HG03135 (cell line): ENCODE results near the gene C1QTNF12.

Experiments used
- ATAC-seq: cut with Tn5 transposase; IDR thresholded peaks from one replicate; pipeline ENCODE4 v1.9.1; 2021; ENCODE audit warnings: mild to moderate bottlenecking, moderate library complexity; ENCODE audit not compliant: unreplicated experiment

C1QTNF12 gene

DNA sequence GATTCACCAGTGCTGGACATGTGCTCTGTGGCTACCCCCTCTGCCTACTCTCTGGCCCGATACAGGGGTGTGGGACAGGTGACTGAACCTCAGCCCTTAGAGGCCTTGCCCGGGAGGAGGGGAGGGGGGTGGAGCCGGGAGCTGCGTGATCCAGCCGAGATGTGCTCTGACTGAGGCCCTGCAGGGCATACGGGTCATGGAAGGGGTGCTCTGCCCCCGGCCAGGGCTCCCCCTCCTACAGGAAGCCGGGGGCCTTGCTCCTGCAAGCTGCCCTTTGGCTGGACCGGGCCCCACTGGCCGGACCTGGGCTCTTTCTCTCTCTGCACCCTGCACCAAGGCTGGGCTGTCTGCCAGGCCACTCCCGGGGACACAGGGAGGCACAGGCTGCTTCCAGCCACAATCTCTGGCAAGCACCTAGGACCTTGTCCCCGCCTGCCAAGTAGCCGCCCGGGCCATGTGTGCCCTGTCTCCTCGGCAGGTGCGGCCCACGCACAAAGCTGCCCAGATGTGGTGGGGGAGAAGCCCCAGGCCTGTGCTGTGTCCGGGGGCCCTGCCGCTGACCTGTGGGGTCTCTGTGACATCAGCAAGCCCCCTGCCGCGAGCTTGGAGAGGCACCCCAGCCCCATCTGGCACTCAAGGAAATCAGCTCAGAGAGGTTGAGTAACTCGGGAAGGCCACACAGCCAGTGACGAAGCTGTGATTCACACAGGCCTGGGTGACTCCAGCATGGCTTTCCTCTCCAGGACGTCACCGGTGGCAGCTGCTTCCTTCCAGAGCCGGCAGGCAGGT lies 35.2 kb upstream of the C1QTNF12 start:
- ATAC-seq = no peak

DNA sequence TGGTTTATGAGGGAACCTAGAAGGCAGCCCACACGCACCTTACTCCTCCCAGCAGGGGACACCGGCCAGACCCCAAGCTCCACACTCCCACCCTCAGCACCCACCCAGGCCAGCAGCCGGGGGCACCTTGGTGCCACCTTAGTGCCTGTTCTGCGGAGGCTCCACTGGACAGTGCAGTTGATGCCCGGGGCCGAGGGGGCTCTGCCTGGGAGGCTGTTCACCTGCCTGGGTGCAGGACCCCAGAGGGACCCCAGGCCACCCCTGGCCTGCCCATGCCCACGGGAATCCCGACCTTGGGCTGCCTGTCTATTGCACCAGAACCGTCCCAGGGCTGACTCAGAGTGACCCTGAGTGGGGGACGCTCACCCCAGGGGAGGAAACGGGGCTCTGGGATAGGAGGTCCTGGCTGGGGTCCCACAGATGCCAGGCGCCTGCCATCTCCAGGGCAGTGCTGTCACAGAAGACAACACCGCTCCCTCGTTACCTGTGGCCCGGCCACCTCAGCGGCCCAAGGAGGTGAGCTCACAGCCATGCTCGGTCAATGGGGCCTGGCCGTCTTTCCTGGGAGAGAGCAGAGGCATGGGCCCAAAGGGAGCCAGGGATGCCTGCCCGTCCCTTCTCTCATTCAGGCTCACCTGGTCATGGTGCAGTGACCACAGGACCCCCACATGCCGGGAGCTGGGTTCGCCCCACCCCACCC lies 34.4 kb upstream of the C1QTNF12 start:
- no peak for ATAC-seq

GRCh38 chr1:1279028-1279427 lies 32.5 kb upstream of the C1QTNF12 start:
- ATAC-seq = no peak

DNA sequence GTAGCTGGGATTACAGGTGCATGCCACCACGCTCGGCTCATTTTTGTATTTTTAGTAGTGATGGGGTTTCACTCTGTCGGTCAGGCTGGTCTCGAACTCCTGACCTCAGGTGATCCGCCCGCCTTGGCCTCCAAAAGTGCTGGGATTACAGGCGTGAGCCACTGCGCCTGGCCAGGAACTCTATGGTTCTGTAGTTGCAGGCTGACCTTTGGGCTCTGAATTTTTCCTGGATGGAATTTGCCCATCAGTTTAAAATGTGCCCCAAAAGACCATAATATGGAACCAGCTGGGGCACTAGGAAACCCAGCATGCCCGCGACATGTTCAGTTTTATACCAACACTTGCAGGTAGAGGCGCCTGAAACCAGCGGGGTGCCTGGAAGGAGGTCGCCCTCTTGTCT lies 32.1 kb upstream of the C1QTNF12 start:
- no peak for ATAC-seq

DNA sequence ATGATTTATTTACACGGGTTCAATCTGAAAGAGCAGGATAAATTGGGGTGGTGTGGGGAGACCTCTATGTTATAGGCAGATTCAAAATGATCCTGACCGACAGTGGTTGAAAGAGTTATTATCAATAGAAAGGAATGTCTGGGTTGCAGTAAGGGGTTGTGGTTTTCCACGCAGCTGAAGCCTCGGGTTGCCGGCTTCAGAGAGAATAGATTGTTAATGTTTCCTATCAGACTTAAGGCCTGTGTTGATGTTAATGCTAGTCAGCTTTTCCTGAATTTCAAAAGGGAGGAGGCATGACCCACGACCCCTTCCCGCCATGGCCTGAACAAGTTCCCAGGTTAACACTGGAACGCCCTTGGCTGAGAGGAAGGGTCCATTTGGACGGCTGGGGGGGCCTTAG lies 29.3 kb upstream of the C1QTNF12 start:
- ATAC-seq = no peak

- ATAC-seq = no peak
Measured at GRCh38 chr1:1274931-1275431, 28.5 kb upstream of the C1QTNF12 start.

DNA sequence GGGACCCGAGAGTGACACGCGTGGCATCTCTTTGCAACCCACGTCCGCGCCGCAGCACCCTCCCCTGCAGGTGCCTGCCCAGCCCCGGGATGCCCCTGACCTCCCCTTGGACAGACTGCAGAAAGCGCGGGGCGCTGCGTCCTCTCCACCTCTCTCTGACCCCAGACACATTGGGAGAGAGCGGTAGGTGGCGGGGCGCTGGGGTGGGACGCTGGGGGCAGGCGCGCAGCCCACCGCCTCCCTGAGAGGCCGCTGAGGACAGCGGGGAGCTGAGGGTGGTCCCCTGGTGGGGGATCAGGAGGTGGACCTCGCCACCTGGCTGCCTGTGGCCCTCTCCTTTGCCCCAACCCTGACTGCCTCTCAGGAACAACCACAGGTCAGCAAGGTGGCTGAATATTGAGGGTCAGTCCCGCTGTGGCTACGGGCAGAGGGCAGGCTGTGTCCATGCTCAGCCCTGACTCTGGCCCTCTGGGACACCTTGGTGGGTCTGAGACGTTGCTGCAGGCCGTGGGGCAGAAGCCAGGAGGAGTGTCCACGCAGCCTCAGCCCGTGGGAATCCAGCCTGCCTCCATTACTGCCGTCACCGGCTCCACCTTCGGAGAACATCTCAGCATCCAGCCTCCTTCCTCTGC lies 27.9 kb upstream of the C1QTNF12 start:
- peak; percentile 30 for ATAC-seq

DNA sequence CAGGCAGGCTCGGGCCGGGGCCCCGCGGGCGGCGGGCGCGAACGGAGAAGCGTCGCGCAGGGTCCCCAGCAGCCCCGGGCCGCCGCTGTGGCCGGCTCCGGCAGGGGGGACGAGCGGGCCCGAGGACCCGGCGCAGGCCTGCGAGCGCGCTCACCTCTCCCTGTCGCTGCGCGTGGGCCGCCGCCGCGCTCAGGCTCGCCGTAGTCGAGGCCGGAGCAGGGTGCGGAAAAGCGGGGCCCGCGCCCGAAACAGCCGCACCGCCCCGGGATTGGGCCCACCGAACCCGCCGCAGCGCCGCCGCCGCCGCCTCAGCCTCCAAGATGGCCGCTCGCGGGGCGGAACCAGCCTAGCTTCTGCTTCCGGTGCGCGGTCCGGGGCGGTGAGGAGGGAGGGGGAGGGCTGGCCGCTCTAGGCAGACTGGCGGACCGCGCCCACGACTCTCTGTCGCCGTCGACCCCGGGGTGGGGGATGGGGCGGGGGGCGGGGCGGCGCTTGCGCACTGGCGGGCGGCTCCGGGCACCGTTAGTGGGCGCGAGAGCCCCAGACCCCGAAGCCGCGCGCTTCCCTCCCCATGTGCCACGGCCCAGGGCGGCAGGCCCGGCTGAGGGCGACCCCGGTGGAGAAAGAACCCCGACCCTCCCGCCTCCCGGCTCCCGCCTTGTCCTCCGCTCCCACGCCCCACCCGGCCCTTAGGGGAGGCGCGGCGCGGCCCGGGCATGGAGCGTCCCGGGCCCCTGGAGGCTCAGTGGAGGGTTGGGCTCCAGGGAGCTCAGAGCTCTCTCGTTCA lies 27.2 kb upstream of the C1QTNF12 start, which contains the start of gene UBE2J2:
UBE2J2 (minus strand) TSS at position 343 of the 787 bp plus-strand sequence. CDS start 5,862 bp downstream, outside the sequence.
- peak; percentile 76 for ATAC-seq

DNA sequence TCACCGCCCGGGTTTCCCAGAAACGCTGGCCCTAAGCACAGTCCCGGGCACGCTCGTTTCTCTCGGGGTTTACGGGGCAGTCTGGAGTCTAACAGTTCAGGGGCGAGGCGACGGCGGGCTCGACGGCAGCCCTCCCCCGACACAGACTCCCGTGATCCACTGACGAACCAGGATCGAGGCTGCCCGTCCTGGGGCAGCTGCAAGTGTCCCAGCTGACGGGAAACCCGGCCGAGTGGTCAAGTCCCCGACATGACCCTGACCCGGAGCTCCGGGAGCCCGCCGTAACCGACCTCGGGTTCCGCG lies 26.6 kb upstream of the C1QTNF12 start:
- ATAC-seq = peak; percentile 13

DNA sequence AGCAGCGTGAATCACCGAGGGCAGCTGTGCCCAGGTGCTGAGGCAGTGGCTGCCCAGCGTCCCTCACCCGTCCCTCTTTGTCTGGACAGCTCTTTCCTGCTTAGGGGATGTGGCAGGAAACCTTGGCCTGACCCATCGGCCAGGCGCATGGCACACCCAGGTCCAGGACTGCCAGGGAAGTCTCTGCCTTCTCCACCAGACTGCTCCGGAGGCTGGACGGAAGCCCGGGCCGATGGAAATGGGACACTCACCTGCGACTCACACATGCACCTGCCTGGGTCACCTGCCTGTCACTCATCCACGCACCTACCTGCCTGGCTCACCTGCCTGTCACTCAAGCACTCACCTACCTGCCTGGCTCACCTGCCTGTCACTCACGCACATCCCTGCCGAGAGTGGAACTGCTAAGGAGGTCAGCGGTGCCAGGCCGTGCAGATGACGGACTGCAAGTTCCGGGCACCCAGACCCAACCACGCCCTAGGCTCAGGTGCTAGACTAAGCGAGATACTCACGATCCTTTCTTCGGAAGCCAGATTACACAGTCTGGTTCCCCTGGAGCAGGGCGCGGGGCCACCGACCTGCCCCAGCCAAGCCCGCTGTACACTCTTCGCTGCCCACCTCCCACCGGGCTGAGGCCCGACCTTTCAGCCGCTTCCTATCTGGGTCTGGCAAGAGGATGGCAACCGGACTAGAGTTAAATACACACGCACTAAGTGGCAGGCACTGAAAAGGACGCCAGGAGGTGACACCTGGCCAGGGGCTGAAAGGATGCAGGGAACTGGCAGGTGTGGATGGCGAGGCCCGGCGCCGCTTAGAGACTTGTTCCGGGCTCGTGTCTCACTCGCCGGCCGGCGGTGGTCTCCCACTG lies 26.1 kb upstream of the C1QTNF12 start:
- ATAC-seq = no peak

DNA sequence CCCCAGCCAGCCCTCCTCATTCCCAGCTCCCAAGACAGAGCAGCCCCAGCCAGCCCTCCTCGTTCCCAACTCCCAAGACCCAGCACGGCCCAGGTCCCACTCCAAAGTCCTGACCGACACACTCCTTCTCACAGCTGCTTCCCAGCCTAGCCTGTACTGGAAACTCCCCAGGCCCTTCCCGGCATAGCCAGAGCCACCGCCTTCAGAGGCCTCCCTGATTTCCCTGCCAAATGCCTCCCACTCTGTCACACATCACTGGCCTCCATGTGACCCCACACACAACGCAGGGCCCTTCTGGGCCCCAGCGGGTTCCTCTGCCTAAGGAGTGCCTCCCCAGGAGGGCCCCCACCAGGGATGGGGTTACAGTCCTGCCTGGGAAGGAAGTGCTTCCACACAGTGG lies 24.3 kb upstream of the C1QTNF12 start:
- ATAC-seq = no peak

DNA sequence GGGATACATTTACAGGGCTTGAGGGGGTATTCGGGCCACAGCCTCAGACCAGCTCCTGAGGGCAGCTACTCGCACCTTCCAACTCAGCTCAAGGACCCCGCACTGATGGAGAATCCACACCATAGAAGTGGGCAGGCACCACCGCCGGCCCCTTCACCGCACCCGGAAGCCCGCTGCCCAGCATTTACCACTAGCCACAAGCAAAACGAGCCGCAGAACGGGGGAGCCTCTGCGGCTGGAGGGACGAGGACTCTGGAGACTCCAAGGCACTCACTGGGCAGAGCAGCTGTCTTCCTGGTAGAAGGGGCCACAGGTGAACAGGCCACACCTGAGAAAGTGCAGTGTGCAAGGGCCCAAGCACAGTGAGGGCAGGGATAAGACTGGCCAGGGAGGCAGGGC lies 21.8 kb upstream of the C1QTNF12 start:
- ATAC-seq = no peak

- ATAC-seq = no peak
Measured at GRCh38 chr1:1267488-1268283, 21.2 kb upstream of the C1QTNF12 start.

DNA sequence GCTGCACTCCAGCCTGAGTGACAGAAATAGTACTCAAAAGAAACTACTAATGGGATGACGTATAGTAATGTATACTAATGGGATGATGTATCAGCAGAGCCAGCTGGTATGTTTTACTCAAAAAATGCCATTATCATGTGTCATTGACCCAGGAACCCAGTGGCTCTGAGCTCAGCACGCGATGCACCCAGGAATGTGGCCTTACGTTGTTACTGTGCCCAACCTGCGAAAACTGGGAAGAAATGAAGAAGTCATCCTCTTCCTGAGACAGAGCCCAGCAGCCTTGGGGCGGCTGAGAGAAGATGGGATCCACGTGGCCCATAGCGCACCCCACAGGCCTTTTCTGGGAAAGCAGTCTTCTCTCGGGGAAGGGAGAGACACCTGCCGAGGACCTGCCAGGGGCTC lies 18.3 kb upstream of the C1QTNF12 start:
- no peak for ATAC-seq

GRCh38 chr1:1264026-1264425 lies 17.5 kb upstream of the C1QTNF12 start:
- ATAC-seq = no peak

DNA sequence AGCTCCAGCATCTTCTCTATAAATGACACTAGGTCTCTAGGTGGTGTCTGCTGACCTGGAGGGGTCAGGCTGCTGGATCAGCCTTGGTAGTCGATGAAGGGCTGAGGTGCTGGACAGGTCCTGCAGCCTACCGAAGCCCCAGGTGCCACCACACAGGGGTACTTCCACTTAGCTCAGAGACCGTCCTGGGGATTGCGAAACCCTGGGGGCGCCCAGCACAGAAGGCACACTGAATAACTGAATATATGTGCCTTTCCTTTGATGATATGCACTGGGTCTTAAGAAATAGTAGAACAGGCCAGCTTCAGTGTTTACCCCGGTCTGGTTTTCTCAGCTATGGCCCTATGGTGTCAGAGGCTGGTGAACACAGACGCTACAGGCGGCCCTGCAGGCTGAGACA lies 16.2 kb upstream of the C1QTNF12 start:
- no peak for ATAC-seq

DNA sequence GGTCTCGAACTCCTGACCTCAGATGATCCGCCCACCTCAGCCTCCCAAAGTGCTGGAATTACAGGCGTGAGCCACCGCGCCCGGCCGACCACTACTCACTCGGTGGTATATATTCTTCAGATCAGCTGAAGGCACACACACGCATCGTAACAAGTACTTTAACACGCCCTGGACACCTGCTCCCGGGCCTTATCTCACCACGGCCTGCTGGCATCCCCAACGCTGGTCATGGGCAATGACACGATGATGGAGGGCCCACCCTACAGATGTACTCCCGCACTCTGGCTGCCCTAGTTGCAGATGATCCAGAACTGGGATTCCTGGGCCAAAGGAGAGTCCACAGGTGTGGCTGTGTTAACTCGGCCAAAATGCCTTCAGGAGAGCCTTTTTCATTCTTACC lies 15.5 kb upstream of the C1QTNF12 start:
- ATAC-seq = no peak

GRCh38 chr1:1260843-1261560 lies 14.5 kb upstream of the C1QTNF12 start:
- ATAC-seq = no peak
